ENCODE data around the gene ALAS1.

Gene ALAS1

DNA sequence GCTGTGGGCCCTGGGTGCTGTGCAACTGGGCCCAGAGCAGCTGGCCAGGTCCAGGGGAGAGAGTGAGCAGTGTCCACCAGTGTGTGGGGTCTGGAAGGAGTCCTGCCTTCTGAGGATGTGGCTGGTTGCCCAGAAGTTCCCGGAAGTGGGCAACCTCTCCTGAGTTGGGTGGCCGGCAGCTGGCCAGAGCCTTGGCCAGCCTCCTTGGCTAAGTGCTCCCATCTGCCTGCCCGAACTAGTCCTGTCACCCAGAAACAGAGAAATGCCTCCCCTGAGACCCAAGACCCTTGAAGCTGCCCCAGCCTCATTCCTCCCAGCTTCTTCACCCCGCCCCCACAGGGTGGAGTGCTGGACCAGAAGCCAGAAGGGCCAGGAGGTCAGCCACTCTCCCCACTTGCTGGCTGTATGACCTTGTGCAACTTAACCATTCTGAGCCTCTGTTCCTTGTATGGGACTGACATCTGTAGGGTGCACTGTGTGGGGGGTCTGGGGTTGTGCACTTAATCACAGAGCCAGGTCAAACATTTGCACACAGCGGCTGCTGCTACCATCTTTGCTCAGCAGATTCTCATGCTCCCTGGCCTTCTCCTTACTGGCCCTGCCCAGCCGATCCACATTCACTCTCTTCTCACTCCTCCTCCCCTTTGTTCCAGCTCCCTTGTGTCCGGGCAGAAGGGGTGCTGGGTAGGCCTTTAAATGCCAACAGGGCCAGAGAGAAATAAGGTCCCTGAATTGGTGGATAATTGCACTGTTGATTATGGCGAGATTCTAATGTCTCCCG is 7.5 kb upstream of the ALAS1 start:
- Histone ChIP-seq H4K8ac (ENCODE audit: low read depth, low read length) (no peak overlapping the region), H4K91ac (ENCODE audit: low read depth, low read length, poor library complexity) (no peak overlapping the region), H3K23ac (ENCODE audit: low read depth, low read length, poor library complexity) (no peak overlapping the region), H3K4ac (ENCODE audit: low read length) (no peak overlapping the region), H3K36me3 (replicated peaks in 1 of 2; ENCODE audit: control insufficient read depth in 2 of 2, insufficient read depth in 2 of 2, low read length in 2 of 2) (no peaks in the 10 kb centered on the region), H3K27me3 (ENCODE audit: control insufficient read depth in 3 of 3, insufficient read depth in 3 of 3, low read depth in 1 of 3, low read length in 3 of 3) (peaks cover 0 to 5% (median 0%) of the 10 kb centered on the region in 3 experiments), H3K4me3 (ENCODE audit: low read length in 2 of 2) (no peak overlapping the region), H3K9me3 (replicated peaks in 1 of 2; ENCODE audit: control insufficient read depth in 2 of 2, insufficient read depth in 1 of 2, low read depth in 1 of 2, low read length in 2 of 2) (no peaks in the 10 kb centered on the region), H3K14ac (ENCODE audit: low read length) (no peak overlapping the region), H2BK120ac (ENCODE audit: low read depth, low read length) (no peak overlapping the region), H2BK15ac (ENCODE audit: low read length) (no peak overlapping the region), H2BK5ac (ENCODE audit: low read length) (no peak overlapping the region), H3K18ac (ENCODE audit: low read length) (peak overlapping the region; percentile 36), H3K27ac (replicated peaks; ENCODE audit: low read length) (no peak overlapping the region), H3K4me2 (ENCODE audit: insufficient read depth, low read length, poor library complexity, severe bottlenecking) (no peak overlapping the region), H2BK12ac (ENCODE audit: low read length) (no peak overlapping the region), H3K79me1 (ENCODE audit: low read depth, low read length) (no peaks in the 10 kb centered on the region), H3K4me1 (ENCODE audit: control insufficient read depth in 2 of 2, insufficient read depth in 1 of 2, low read depth in 1 of 2, low read length in 2 of 2) (peaks cover 9 to 13% of the 10 kb centered on the region in 2 donors), H2AK5ac (ENCODE audit: low read depth, low read length) (peak overlapping the region; percentile 51), H2AFZ (ENCODE audit: low read length) (peak overlapping the region; percentile 82), H3K9ac (ENCODE audit: low read depth, low read length, poor library complexity) (no peak overlapping the region)
- no CpG with 5 or more reads among the region's 9 CpGs for WGBS, 2 donors (ENCODE audit: extremely low coverage in 2 of 2, insufficient read length in 2 of 2, insufficient replicate concordance in 1 of 2)
- no peak for DNase-seq (ENCODE audit: low spot score)

DNA sequence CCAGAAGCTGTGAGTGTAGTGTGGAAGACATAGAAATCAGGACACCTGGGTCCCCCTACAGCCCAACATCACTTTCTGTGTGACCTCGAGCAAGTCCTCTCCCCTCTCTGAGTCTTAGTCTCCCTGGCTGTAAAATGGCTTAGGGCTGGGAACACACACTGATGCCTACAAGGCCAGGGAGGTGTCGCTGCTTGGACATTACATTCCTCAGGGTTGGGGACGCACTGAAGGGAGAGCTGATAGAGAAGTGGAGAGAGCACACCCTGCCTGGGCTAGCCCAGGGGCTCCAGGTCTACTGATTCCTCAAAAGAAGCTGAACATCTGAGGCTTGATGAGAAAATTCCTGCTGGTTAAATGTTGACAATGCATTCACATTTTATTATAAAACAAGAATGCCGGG is 6.3 kb upstream of the ALAS1 start:
- peaks cover 0 to 5% (median 0%) of the 10 kb centered on the region in 3 experiments for H3K27me3 ChIP-seq (ENCODE audit: control insufficient read depth in 3 of 3, insufficient read depth in 3 of 3, low read depth in 1 of 3, low read length in 3 of 3)
- no CpG with 5 or more reads among the region's 4 CpGs for WGBS, 2 donors (ENCODE audit: extremely low coverage in 2 of 2, insufficient read length in 2 of 2, insufficient replicate concordance in 1 of 2)
- no peak overlapping the region for H4K91ac ChIP-seq (ENCODE audit: low read depth, low read length, poor library complexity)
- H3K18ac ChIP-seq (ENCODE audit: low read length), result peak overlapping the region; percentile 2
- H3K27ac ChIP-seq (replicated peaks; ENCODE audit: low read length), result no peak overlapping the region
- H3K4me3 ChIP-seq (ENCODE audit: low read length in 2 of 2), result no peak overlapping the region
- H3K23ac ChIP-seq (ENCODE audit: low read depth, low read length, poor library complexity), result no peak overlapping the region
- peak overlapping the region; percentile 82 for H2AFZ ChIP-seq (ENCODE audit: low read length)
- DNase-seq (ENCODE audit: low spot score), result no peak
- peak overlapping the region; percentile 95 for H2BK15ac ChIP-seq (ENCODE audit: low read length)
- no peak overlapping the region for H2BK5ac ChIP-seq (ENCODE audit: low read length)
- no peak overlapping the region for H3K9ac ChIP-seq (ENCODE audit: low read depth, low read length, poor library complexity)
- H3K79me1 ChIP-seq (ENCODE audit: low read depth, low read length), result no peaks in the 10 kb centered on the region
- H3K14ac ChIP-seq (ENCODE audit: low read length), result no peak overlapping the region
- no peak overlapping the region for H3K4me2 ChIP-seq (ENCODE audit: insufficient read depth, low read length, poor library complexity, severe bottlenecking)
- H2BK12ac ChIP-seq (ENCODE audit: low read length), result no peak overlapping the region
- H3K4ac ChIP-seq (ENCODE audit: low read length), result no peak overlapping the region
- peaks cover 9 to 13% of the 10 kb centered on the region in 2 donors for H3K4me1 ChIP-seq (ENCODE audit: control insufficient read depth in 2 of 2, insufficient read depth in 1 of 2, low read depth in 1 of 2, low read length in 2 of 2)
- H4K8ac ChIP-seq (ENCODE audit: low read depth, low read length), result no peak overlapping the region
- H2BK120ac ChIP-seq (ENCODE audit: low read depth, low read length), result no peak overlapping the region
- H3K9me3 ChIP-seq (replicated peaks in 1 of 2; ENCODE audit: control insufficient read depth in 2 of 2, insufficient read depth in 1 of 2, low read depth in 1 of 2, low read length in 2 of 2), result no peaks in the 10 kb centered on the region
- H3K36me3 ChIP-seq (replicated peaks in 1 of 2; ENCODE audit: control insufficient read depth in 2 of 2, insufficient read depth in 2 of 2, low read length in 2 of 2), result no peaks in the 10 kb centered on the region
- no peak overlapping the region for H2AK5ac ChIP-seq (ENCODE audit: low read depth, low read length)

DNA sequence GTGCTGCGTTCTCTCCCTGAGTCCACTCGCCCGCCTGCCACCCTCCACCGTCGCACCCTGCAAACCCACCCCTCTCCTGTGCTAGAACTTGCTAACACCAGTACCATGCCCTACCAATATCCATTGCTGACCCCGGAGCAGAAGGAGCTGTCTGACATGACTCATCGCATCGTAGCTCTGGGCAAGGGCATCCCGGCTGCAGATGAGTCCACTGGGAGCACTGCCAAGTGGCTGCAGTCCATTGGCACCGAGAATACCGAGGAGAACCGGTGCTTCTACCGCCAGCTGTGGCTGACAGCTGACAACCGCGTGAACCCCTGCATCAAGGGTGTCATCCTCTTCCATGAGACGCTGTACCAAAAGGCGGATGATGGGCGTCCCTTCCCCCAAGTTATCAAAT is 4.9 kb upstream of the ALAS1 start:
- peaks cover 14 to 18% of the 10 kb centered on the region in 2 donors for H3K4me1 ChIP-seq (ENCODE audit: control insufficient read depth in 2 of 2, insufficient read depth in 1 of 2, low read depth in 1 of 2, low read length in 2 of 2)
- no peak overlapping the region for H2BK15ac ChIP-seq (ENCODE audit: low read length)
- H3K9me3 ChIP-seq (replicated peaks in 1 of 2; ENCODE audit: control insufficient read depth in 2 of 2, insufficient read depth in 1 of 2, low read depth in 1 of 2, low read length in 2 of 2), result no peaks in the 10 kb centered on the region
- H2BK5ac ChIP-seq (ENCODE audit: low read length), result no peak overlapping the region
- H4K8ac ChIP-seq (ENCODE audit: low read depth, low read length), result no peak overlapping the region
- no peak for DNase-seq (ENCODE audit: low spot score)
- H2BK12ac ChIP-seq (ENCODE audit: low read length), result no peak overlapping the region
- H3K27ac ChIP-seq (replicated peaks; ENCODE audit: low read length), result no peak overlapping the region
- no peak overlapping the region for H3K4me2 ChIP-seq (ENCODE audit: insufficient read depth, low read length, poor library complexity, severe bottlenecking)
- H3K23ac ChIP-seq (ENCODE audit: low read depth, low read length, poor library complexity), result no peak overlapping the region
- H3K4ac ChIP-seq (ENCODE audit: low read length), result no peak overlapping the region
- no CpG with 5 or more reads among the region's 18 CpGs for WGBS, 2 donors (ENCODE audit: extremely low coverage in 2 of 2, insufficient read length in 2 of 2, insufficient replicate concordance in 1 of 2)
- peak overlapping the region in 1 of 2 donors; percentile 25 for H3K4me3 ChIP-seq (ENCODE audit: low read length in 2 of 2)
- H2AK5ac ChIP-seq (ENCODE audit: low read depth, low read length), result no peak overlapping the region
- peaks cover 1% of the 10 kb centered on the region for H3K79me1 ChIP-seq (ENCODE audit: low read depth, low read length)
- H3K14ac ChIP-seq (ENCODE audit: low read length), result no peak overlapping the region
- H3K18ac ChIP-seq (ENCODE audit: low read length), result no peak overlapping the region
- peak overlapping the region; percentile 27 for H3K9ac ChIP-seq (ENCODE audit: low read depth, low read length, poor library complexity)
- H4K91ac ChIP-seq (ENCODE audit: low read depth, low read length, poor library complexity), result no peak overlapping the region
- peaks cover 0 to 5% (median 0%) of the 10 kb centered on the region in 3 experiments for H3K27me3 ChIP-seq (ENCODE audit: control insufficient read depth in 3 of 3, insufficient read depth in 3 of 3, low read depth in 1 of 3, low read length in 3 of 3)
- H2BK120ac ChIP-seq (ENCODE audit: low read depth, low read length), result no peak overlapping the region
- H2AFZ ChIP-seq (ENCODE audit: low read length), result no peak overlapping the region
- no peaks in the 10 kb centered on the region for H3K36me3 ChIP-seq (replicated peaks in 1 of 2; ENCODE audit: control insufficient read depth in 2 of 2, insufficient read depth in 2 of 2, low read length in 2 of 2)

DNA sequence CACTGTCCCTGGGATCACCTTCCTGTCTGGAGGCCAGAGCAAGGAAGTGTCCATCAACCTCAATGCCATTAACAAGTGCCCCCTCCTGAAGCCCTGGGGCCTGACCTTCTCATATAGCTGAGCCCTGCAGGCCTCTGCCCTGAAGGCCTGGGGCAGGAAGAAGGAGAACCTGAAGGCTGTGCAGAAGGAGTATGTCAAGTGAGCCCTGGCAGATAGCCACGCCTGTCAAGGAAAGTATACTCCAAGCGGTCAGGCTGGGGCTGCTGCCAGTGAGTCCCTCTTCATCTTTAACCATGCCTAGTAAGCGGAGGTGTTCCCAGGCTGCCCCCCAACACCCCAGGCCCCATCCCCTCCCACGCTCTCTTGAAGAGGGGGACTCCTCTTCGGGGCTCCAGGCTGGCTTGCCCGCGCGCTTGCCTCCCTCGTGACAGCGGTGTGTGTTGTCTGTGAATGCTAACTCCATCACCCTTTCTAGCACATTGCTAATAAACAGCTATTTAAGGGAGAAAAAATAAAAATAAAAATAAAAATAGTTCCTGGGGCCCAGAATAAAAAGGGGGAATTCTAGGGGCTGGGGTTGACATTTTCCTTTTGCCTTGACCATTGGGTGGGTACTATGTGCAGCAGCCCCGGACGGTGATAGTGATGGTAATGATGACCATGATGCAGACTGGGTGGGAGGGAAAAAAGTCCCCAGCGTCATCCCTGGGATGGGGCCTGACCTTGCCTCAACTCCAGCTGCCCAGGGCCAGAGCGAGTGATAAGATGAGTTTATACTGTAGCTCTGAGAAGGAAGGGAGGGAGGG is 3.3 kb upstream of the ALAS1 start:
- Histone ChIP-seq H3K23ac (ENCODE audit: low read depth, low read length, poor library complexity) (no peak overlapping the region), H3K4me1 (ENCODE audit: control insufficient read depth in 2 of 2, insufficient read depth in 1 of 2, low read depth in 1 of 2, low read length in 2 of 2) (peaks cover 16 to 22% of the 10 kb centered on the region in 2 donors), H3K18ac (ENCODE audit: low read length) (no peak overlapping the region), H3K9me3 (replicated peaks in 1 of 2; ENCODE audit: control insufficient read depth in 2 of 2, insufficient read depth in 1 of 2, low read depth in 1 of 2, low read length in 2 of 2) (no peaks in the 10 kb centered on the region), H3K27me3 (ENCODE audit: control insufficient read depth in 3 of 3, insufficient read depth in 3 of 3, low read depth in 1 of 3, low read length in 3 of 3) (no peaks in the 10 kb centered on the region), H4K8ac (ENCODE audit: low read depth, low read length) (peak overlapping the region; percentile 7), H4K91ac (ENCODE audit: low read depth, low read length, poor library complexity) (no peak overlapping the region), H2BK120ac (ENCODE audit: low read depth, low read length) (no peak overlapping the region), H3K4me3 (ENCODE audit: low read length in 2 of 2) (no peak overlapping the region), H3K79me1 (ENCODE audit: low read depth, low read length) (peaks cover 8% of the 10 kb centered on the region), H2AFZ (ENCODE audit: low read length) (no peak overlapping the region), H3K9ac (ENCODE audit: low read depth, low read length, poor library complexity) (no peak overlapping the region), H2BK5ac (ENCODE audit: low read length) (peak overlapping the region; percentile 44), H2BK15ac (ENCODE audit: low read length) (no peak overlapping the region), H3K4me2 (ENCODE audit: insufficient read depth, low read length, poor library complexity, severe bottlenecking) (no peak overlapping the region), H3K27ac (replicated peaks; ENCODE audit: low read length) (no peak overlapping the region), H3K36me3 (replicated peaks in 1 of 2; ENCODE audit: control insufficient read depth in 2 of 2, insufficient read depth in 2 of 2, low read length in 2 of 2) (peaks cover 3 to 8% of the 10 kb centered on the region in 2 donors), H3K4ac (ENCODE audit: low read length) (no peak overlapping the region), H2AK5ac (ENCODE audit: low read depth, low read length) (no peak overlapping the region), H3K14ac (ENCODE audit: low read length) (no peak overlapping the region), H2BK12ac (ENCODE audit: low read length) (no peak overlapping the region)
- WGBS, 2 donors (ENCODE audit: extremely low coverage in 2 of 2, insufficient read length in 2 of 2, insufficient replicate concordance in 1 of 2), result no CpG with 5 or more reads among the region's 14 CpGs
- DNase-seq (ENCODE audit: low spot score), result no peak
